NOMO-1 (cell line): ENCODE data around the gene LAMA1.
"Not testable (repeated sequence)": the region's sequence is repeated elsewhere in the genome, so short reads cannot be mapped to it uniquely, and the experiment has no call there.

Source experiments
- DNase-seq, 2 experiments: peaks; one replicate each; lab custom pipeline; 2025; ENCODE audit not compliant: unreplicated experiment in 2 of 2; lab: John Stamatoyannopoulos, UW

LAMA1 gene, protein sequence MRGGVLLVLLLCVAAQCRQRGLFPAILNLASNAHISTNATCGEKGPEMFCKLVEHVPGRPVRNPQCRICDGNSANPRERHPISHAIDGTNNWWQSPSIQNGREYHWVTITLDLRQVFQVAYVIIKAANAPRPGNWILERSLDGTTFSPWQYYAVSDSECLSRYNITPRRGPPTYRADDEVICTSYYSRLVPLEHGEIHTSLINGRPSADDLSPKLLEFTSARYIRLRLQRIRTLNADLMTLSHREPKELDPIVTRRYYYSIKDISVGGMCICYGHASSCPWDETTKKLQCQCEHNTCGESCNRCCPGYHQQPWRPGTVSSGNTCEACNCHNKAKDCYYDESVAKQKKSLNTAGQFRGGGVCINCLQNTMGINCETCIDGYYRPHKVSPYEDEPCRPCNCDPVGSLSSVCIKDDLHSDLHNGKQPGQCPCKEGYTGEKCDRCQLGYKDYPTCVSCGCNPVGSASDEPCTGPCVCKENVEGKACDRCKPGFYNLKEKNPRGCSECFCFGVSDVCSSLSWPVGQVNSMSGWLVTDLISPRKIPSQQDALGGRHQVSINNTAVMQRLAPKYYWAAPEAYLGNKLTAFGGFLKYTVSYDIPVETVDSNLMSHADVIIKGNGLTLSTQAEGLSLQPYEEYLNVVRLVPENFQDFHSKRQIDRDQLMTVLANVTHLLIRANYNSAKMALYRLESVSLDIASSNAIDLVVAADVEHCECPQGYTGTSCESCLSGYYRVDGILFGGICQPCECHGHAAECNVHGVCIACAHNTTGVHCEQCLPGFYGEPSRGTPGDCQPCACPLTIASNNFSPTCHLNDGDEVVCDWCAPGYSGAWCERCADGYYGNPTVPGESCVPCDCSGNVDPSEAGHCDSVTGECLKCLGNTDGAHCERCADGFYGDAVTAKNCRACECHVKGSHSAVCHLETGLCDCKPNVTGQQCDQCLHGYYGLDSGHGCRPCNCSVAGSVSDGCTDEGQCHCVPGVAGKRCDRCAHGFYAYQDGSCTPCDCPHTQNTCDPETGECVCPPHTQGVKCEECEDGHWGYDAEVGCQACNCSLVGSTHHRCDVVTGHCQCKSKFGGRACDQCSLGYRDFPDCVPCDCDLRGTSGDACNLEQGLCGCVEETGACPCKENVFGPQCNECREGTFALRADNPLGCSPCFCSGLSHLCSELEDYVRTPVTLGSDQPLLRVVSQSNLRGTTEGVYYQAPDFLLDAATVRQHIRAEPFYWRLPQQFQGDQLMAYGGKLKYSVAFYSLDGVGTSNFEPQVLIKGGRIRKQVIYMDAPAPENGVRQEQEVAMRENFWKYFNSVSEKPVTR (N-terminal part only)

DNA sequence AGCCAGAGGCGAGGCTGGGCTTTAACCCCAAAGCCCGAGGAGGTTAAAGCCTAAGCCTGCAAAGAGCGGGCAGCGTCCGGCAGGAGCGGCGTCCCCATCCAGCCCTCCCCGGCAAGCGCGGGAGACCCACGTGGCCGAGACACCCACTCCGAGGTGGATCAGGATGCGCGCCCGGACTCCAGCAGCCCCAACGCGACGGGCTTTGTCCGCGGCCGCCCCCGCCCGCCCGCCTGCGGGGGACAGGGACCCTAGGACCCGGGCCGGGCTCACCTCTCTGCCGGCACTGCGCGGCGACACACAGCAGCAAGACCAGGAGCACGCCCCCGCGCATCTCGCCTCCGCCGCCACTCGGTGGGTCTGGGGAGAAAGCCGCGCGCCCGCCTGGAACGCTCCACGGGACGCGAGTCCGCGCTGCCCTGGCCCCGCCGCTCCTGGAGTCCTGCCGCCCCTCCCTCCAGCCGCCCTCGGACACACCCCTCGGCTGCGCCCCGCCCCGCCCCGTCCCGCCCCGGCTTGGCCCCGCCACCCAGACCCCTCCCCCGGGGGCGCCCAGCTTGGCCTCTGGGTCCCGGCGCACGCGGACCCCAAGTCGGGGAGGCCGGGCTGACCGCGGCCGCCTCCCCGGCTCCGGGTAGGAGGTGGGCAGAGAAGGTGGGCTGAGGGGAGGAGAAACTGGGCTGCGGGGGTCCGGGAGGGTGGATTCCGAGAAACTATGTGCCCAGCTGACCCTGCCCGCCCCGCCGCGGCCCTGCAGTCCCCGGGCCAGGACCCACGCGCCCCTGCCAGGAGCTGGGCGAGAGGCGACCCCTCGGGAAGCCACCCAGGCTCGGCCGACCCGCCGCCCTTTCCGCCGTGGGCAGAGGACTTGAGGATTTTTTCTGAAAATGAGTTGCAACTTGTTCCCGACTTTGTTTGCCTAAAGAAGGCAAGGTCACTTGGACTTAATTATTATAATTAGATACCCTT lies at the start of gene LAMA1:
Gene LAMA1, minus strand, starts transcription at position 408 of the 966 bp plus-strand sequence. Its CDS starts 77 bp downstream, at position 331.
- DNase-seq = no peak

DNA sequence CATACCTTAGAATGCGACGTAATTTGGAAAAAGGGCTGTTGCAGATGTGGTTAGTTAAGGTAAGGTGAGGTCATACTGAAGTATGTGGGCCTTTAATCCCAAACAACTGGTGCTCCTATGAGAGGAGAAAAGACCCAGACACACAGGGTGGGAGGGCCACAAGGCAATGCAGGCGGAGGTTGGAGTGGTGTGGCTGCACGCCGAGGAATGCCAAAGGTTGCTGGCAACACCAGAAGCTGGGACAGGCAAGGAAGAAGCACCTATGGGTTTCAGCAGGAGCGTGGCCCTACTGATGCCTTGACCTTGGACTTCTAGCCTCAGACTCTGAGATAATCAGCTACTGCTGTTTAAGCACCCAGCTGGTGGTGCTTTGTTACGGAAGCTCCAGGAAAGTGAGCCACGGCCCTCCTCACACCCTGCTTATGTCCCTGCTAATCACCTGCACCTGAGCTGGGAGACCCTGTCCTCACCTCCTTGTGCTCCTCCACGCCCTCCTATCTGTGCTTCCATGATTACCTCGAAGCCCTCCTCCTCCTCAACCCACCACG lies 48.3 kb upstream of the LAMA1 start:
- no peak for DNase-seq

DNA sequence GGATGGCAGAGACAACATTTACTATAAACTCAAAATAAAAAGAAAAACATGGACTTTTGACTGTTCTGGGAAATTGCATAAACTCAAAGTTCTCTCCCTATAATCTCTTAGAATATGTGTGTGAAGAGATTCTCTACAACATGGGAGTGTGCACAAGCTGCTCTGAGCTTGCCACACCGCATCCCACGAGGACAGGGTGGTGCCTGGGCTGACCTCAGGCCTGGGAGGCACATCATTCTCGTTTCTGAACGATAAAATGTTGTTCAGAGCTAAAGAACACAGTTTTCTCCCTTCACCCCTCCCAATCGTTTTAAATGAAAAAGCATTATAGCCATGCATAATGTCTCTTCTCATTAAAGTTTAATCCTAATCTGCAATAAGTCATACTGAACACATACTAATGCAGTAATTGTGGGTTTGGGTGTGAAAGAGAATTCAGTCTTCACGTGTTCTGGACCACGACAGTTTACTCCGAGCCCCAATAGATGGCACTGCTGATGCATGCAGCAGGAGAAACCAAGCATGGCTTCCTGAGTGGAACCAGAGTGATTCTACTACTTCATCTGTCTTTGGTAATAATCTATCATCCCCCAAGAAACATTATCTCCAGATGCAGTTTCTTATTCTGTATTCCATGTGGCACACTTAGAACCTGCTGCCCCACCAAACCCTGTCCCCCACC lies 46.9 kb upstream of the LAMA1 start:
- no peak for DNase-seq

DNA sequence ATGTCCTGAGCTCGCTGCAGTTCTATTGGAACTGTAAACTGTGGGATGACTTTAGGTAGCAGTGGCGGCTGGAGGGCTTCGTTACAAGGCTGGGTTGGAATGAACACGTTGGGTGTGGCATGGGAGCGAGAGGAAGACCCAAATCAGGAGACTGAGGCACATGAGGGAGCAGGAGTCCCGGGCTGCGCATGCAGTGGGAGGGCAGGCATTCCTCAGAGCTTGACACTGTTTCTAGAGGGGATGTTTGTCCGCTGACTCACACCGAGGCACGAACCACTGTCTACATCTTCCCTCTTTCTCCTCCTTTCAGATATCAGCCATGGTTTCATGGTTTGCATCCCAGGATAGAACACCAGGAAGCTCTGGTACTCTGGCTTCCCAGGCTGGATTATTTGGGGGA lies 40.6 kb upstream of the LAMA1 start:
- DNase-seq = no peak

DNA sequence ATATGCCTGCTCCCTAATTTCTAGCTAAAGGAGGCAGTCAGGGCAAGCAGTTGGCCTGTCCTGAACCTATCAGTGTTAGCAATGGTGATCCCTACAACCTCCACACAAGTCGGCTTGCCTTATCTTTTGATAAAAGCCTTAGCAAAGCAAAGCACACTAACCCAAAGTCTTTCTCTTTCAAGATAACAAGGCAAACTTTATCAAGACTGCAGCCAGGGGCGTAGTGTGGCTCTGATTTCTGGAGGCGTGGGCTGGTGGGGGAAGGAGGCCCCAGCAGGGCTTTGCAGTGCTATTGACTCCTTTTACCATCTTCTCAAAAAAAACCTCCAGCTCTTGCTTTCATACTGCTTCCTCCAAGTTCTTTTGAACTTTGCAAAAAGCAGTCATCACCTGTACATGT lies 40.2 kb upstream of the LAMA1 start:
- DNase-seq = no peak

DNA sequence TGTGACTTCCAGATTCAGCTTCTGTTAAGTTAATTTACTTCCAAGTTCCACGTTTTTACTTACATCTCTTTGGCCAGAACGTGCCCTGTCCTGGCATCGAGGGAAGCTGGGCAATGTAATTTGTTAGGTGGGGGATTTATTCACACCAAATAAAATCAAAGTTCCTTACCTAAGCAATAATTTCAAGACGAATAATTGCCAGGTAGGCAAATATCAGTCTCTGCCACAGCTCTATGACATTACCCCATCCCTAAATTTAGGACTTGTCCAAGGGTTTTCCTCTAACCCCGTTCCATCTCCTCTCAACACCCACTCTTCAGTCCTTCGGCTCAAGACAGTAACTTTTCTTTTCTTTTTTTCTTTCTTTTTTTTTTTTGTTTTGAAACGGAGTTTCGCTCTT lies 38.3 kb upstream of the LAMA1 start:
- DNase-seq = no peak

DNA sequence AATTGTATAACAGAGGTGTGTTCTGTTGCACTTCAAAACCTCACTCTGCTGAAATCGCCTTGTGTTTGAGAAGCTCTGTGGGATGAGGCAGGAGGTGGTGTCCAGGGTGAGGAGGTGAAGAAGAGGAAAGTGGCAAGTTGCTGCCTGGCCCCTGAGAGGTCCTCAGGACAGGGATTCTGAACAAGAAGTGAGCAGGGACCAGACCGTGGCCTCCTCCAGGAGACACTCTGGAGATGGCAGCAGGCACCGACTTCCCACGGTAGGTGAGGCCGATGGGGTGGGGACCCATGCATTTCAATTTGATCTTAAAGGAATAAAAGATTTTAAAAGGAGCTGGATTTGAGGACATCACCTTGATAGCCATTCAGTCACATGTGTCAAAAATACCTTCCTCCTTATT lies 37.5 kb upstream of the LAMA1 start:
- DNase-seq = no peak

DNA sequence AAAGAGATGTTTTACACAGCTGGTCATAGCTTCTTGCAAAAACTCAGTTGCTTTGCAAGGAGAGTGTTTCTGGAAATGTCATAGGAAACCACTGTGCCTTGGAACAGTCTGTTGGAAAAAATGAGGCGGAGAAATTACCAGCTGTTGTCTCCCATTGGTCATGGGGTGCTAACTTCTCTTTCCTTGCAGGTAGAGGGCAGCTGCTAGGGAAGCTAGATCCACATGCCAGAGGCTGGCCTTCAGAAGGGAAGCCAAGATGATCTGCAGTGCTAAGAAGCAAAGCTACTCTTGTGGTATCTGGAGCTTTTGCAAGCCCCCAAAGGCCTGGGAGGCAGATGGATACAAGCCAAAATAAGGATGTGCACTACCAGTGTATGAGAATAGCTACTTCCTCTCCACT lies 34.8 kb upstream of the LAMA1 start:
- DNase-seq = no peak

DNA sequence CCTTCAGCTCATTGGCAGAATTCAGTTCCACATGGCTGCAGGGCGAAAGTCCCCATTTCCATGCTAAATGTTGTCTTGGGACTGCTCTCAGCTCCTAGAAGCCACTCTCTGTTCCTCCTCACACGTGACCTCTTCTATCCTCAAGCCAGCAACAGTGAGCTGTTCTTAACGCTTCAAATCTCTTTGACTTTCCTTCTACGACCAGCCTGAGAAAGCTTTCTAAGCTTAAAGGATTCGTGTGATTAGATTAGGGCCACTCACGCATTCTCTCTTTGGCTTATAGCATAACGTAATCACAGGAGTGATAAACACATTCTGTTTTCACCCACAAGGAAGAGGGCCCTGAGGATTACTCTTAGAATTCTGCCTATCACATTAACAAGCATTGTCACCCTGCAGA lies 29.8 kb upstream of the LAMA1 start:
- DNase-seq = no peak

DNA sequence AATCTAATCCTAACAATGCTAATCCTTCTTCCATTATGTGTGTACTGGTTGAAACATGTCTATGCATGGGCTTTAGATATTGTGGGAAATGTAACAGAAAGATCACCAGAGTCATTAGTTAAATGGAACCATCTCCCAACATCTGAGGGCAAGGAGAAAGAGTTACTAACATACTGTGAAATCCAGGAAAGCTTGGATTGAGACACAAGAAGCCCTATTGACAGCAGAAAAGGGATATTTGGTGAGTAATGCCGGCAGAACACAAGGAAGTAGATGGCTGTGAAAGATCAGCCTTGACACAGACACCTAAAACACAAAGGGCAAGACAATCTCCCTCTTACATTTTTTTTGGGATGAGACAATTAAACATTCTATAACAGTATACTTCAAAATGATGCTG lies 28.5 kb upstream of the LAMA1 start:
- no peak for DNase-seq

DNA sequence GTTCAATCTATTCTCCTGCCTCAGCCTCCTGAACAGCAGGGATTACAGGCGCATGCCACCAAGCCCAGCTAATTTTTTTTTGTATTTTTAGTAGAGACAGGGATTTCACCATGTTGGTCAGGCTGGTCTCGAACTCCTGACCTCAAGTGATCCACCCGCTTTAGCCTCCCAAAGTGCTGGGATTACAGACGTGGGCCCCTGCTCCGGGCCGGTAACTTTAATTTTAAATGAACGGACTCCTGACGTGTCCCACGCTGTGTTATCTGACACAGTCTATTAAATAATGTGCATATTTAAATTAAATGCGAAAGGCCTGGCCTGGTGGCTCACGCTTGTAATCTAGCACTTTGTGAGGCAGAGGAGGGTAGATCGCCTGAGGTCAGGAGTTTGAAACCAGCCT lies 27.3 kb upstream of the LAMA1 start:
- not testable (repeated sequence) for DNase-seq

DNA sequence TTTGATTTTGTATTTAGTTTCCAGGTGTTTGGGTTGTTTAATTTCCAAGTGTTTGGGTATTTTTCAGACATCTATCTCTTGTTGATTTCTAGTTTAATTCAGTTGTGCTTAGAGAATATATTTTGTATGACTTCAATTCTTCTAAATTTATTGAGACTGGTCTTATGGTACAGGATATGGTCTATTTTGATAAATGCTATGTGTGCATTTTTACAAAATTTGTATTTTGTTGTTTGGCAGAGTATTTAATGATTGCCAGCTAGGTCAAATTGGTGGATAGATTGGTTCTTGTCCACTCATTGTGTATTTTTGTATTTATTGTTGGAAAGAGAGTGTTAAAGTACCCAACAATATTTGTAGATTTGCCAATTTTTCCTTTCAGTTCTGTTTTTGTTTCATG lies 23.7 kb upstream of the LAMA1 start:
- DNase-seq = no peak

DNA sequence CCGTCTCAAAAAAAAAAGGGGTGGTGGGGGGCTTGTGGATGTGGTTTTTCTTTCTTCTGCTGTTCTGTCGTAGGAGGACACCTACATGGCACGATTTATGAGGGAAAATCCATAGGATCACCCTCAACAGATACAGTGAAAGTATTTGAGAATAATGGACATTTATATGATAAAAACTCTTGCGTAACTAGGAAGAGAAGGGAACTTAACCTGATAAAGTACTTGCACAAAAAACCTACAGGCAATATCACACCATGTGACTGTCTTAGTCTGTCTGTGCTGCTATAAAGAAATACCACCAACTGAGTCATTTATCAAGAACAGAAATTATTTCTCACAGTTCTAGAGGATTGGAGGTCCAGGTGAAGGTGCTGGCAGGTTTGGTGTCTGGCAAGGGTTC lies 21.8 kb upstream of the LAMA1 start:
- no peak for DNase-seq

DNA sequence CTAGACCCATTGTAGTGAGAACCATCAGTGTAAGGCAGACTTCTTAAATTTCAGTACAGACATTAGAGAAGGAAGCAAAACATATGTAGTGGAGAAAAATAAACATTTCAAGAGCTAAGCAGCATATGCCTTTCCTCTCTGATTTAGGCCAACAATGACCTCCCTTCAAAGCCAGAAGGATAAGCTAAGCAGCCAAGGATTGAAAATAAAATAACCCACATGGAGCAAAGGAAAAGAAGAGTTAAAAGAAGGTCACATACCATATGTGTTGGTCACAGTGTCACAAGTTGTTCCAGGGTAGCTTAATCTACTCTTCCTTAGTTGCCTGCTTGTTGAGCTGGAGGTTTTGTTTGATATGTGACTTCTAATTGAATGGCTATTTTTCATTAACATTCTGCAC lies 15.6 kb upstream of the LAMA1 start:
- DNase-seq = no peak

DNA sequence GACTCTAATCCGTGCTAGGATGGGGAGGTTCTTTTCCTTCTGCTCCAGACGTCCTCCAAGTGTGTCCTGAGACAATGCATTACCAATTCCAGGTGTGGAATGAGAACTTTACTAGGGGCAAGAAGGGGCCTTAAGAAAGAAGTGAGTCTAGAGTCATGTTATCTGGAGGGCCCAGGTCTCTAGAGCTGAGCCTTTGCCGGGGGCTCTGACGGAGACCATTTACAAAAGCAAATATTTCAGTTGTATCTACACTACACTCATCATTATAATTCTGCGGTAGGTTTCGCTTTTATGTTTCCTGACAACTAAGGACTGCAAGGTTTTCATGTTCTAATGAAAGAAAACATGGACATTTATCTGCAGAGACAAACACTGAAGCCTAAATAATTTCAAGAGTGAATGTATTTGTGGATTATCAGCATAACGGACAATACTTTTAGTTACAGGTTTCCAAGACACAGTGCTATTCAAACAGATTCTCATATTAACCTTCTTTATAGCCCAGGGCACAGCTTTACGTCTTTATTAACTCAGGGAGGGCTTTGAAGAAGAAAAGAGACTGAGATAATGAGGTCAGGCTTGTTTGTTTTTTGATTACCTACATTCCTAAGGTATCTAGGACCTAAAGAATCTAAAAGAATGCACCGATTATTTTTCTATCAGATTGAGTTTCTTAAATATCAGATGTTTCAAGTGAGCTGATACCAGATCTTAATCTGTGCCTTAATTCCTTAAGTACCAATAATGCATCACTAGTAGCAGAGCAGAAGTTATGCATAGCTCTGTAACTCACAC lies 15.0 kb upstream of the LAMA1 start:
- DNase-seq = no peak

DNA sequence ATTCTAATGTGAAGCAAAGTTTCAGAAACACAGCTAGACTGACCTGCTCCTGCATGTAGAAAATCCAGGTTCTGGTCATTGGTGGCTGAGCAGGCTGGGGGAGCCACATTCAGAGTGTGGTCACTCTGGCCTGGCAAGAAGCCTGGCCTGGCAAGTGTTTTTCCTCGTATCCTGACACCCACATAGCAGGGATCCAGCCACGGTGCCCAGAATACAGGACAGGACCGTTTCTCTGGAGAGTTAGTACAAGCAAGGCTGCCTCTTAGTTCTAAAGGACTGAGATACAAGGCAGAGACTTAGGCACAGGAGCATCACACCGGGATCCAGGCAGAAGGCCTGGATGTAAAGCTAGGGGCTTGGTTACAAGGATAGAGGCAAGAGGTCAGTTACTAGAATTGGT lies 4.8 kb upstream of the LAMA1 start:
- no peak for DNase-seq

DNA sequence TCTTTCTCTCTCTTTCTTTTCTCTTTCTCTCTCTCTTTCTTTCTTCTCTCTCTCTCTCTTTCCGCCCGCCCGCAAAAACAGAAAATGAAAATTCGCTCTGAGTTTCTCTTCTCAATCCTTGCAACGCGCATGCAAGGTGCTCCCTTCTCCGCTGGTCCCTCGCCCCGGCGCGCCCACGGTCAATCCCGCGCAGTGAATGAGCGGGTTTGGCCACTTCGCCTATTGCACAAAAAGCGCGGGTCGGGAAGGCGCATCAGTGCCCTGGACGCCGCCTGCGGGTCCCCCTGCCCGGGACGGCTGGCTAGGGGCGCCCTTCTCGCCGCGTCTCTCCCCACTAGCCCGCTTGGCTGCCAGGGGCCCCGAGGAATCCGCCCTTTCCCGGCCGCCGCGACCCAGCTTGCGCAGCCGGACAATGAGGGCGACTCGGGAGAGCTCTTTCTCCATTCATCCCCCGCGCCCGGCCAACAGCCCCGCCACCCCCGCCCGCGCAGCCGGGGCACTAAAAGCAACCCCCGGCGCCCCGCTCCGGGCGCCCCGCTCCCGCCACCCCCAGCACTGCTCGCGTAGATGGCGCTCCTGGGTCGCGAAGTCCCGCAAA lies 706 bp downstream of the LAMA1 start:
- no peak for DNase-seq
